HEK293 (cell line): ENCODE data around the gene TEP1.

Experiments used
- CTCF ChIA-PET: fragments of 350-600 bp; formaldehyde crosslinking; extraction: SDS; loops from one replicate; lab custom pipeline; 2021; ENCODE audit warnings: antibody characterized with exemption; lab: Yijun Ruan, JAX
- POLR2A ChIA-PET: fragments of 300-600 bp; formaldehyde crosslinking; extraction: SDS; loops from one replicate; lab custom pipeline; 2020; ENCODE audit warnings: antibody characterized with exemption, inconsistent platforms; lab: Yijun Ruan, JAX
- H3K27ac ChIP-seq: fragments of 200-500 bp; sonication (Bioruptor generic); 2 replicates; pipeline ENCODE4 v1.5.1; 2014; ENCODE audit warnings: low read depth, low read length, control low read depth, inconsistent platforms; ENCODE audit errors: extremely low read depth
- H3K36me3 ChIP-seq, 2 experiments: fragments of 200-500 bp in 1 of 2; sonication (Bioruptor generic) in 1 of 2; 1 replicate in 1 of 2; 2 replicates in 1 of 2; pipeline ENCODE4 v1.5.1; 2014 to 2017; ENCODE audit warnings: inconsistent platforms in 2 of 2, low read length in 2 of 2; ENCODE audit not compliant: control insufficient read depth in 2 of 2, insufficient read depth in 1 of 2
- H3K4me1 ChIP-seq: fragments of 200-500 bp; sonication (Bioruptor generic); 2 replicates; pipeline ENCODE4 v1.5.1; 2014; ENCODE audit warnings: mild to moderate bottlenecking, low read length, inconsistent platforms; ENCODE audit not compliant: control insufficient read depth, insufficient read depth
- H3K4me3 ChIP-seq: 2 replicates; pipeline ENCODE4 v1.5.1; 2011; ENCODE audit warnings: low read depth, mild to moderate bottlenecking, control low read depth, low read length, moderate library complexity
- H3K9me3 ChIP-seq: fragments of 200-500 bp; sonication (Bioruptor generic); 2 replicates; pipeline ENCODE4 v1.5.1; 2014; ENCODE audit warnings: low read depth, low read length, inconsistent platforms; ENCODE audit not compliant: control insufficient read depth, insufficient read depth
- GLI2 ChIP-seq: fragments of 450-650 bp; formaldehyde crosslinking; IDR thresholded peaks from 2 replicates; pipeline ENCODE4; 2017; ENCODE audit warnings: missing biosample characterization, missing genetic modification characterization, low read depth, borderline replicate concordance
- GLIS1 ChIP-seq: fragments of 450-650 bp; formaldehyde crosslinking; IDR thresholded peaks from 2 replicates; pipeline ENCODE4 v1.5.1; 2016; ENCODE audit warnings: missing biosample characterization, missing genetic modification characterization
- PBX3 ChIP-seq: sonication (generic); formaldehyde crosslinking; IDR thresholded peaks from 2 replicates; pipeline ENCODE4 v1.8.1; 2022; ENCODE audit warnings: mild to moderate bottlenecking, moderate library complexity, missing genetic modification reagents
- PRDM4 ChIP-seq: fragments of 450-650 bp; formaldehyde crosslinking; IDR thresholded peaks from 2 replicates; pipeline ENCODE4 v1.5.1; 2017; ENCODE audit warnings: missing biosample characterization, missing genetic modification characterization
- ZBTB21 ChIP-seq: fragments of 450-650 bp; formaldehyde crosslinking; IDR thresholded peaks from 2 replicates; pipeline ENCODE4 v1.5.1; 2017; ENCODE audit warnings: missing biosample characterization, missing genetic modification characterization
- ZFHX2 ChIP-seq: fragments of 450-650 bp; formaldehyde crosslinking; conservative IDR thresholded peaks from 2 replicates; pipeline ENCODE4 v1.5.1; 2016; ENCODE audit warnings: missing biosample characterization, missing genetic modification characterization
- ZNF350 ChIP-seq: fragments of 450-650 bp; formaldehyde crosslinking; IDR thresholded peaks from 2 replicates; pipeline ENCODE4 v1.5.0; 2017; ENCODE audit warnings: missing biosample characterization, mild to moderate bottlenecking, missing genetic modification characterization
- ZNF449 ChIP-seq: fragments of 450-650 bp; formaldehyde crosslinking; IDR thresholded peaks from 2 replicates; pipeline ENCODE4 v1.5.1; 2017; ENCODE audit warnings: missing biosample characterization, mild to moderate bottlenecking, missing genetic modification characterization, moderate library complexity
- ZNF501 ChIP-seq: fragments of 450-650 bp; formaldehyde crosslinking; IDR thresholded peaks from 2 replicates; pipeline ENCODE4 v1.5.1; 2016; ENCODE audit warnings: missing biosample characterization, missing genetic modification characterization
- ZNF514 ChIP-seq: fragments of 450-650 bp; formaldehyde crosslinking; IDR thresholded peaks from 2 replicates; pipeline ENCODE4 v1.5.1; 2016; ENCODE audit warnings: missing biosample characterization, missing genetic modification characterization
- ZNF580 ChIP-seq: fragments of 450-650 bp; formaldehyde crosslinking; IDR thresholded peaks from 2 replicates; pipeline ENCODE4 v1.5.1; 2016; ENCODE audit warnings: missing biosample characterization, missing genetic modification characterization
- ZNF707 ChIP-seq: fragments of 450-650 bp; formaldehyde crosslinking; IDR thresholded peaks from 2 replicates; pipeline ENCODE4 v1.5.1; 2016; ENCODE audit warnings: missing biosample characterization, missing genetic modification characterization
- ZNF76 ChIP-seq: fragments of 450-650 bp; formaldehyde crosslinking; IDR thresholded peaks from 2 replicates; pipeline ENCODE4; 2016; ENCODE audit warnings: low read depth, missing biosample characterization, missing genetic modification characterization, borderline replicate concordance
- ZNF792 ChIP-seq: fragments of 450-650 bp; formaldehyde crosslinking; IDR thresholded peaks from 2 replicates; pipeline ENCODE4 v1.5.1; 2016; ENCODE audit warnings: missing biosample characterization, missing genetic modification characterization
- TF ChIP-seq, protein P1 (sequence below): fragments of 450-650 bp; formaldehyde crosslinking; IDR thresholded peaks from 2 replicates; pipeline ENCODE4 v1.5.1; 2017; ENCODE audit warnings: missing biosample characterization, missing genetic modification characterization
- TF ChIP-seq, protein P2 (sequence below): fragments of 450-650 bp; formaldehyde crosslinking; IDR thresholded peaks from 2 replicates; pipeline ENCODE4 v1.5.1; 2017; ENCODE audit warnings: missing biosample characterization, missing genetic modification characterization

The TEP1 gene

GRCh38 chr14:20440882-20441281 is 27.6 kb upstream of the TEP1 start:
- H3K4me1 ChIP-seq = no peaks in the 10 kb centered on the region
- no peaks in the 10 kb centered on the region for H3K9me3 ChIP-seq
- POLR2A ChIA-PET = interaction anchor here (1.0 kb wide), 1 partner anchor 29 kb away, joined by 3 read pairs; no protein-coding TSS in a partner anchor
- no peak overlapping the region for H3K27ac ChIP-seq
- CTCF ChIA-PET = interaction anchor here (0.7 kb wide), 1 partner anchor 26 kb away, joined by 3 read pairs; no protein-coding TSS in a partner anchor
- H3K4me3 ChIP-seq = no peak overlapping the region
- H3K36me3 ChIP-seq = peaks cover 3 to 17% of the 10 kb centered on the region in 2 experiments; a peak in 2 of 3 replicates
- TF ChIP-seq GLIS1 (tag by site-specific recombination) = no peak
- peak; percentile 29; the same call in 1 of the 2 replicates for TF ChIP-seq ZFHX2 (tag by site-specific recombination)
- no peak for TF ChIP-seq ZNF514 (tag by site-specific recombination)
- TF ChIP-seq GLI2 (tag by site-specific recombination) = no peak
- TF ChIP-seq, all 188 proteins: peak for 1

- Histone ChIP-seq H3K9me3 (no peaks in the 10 kb centered on the region), H3K4me1 (no peaks in the 10 kb centered on the region), H3K27ac (no peak overlapping the region), H3K4me3 (no peak overlapping the region), H3K36me3 (peaks cover 0 to 13% of the 10 kb centered on the region in 2 experiments; a peak in 2 of 3 replicates)
- ChIA-PET CTCF (interaction anchor here (0.7 kb wide), 1 partner anchor 26 kb away, joined by 3 read pairs; no protein-coding TSS in a partner anchor), POLR2A (interaction anchor here (1.0 kb wide), 1 partner anchor 29 kb away, joined by 3 read pairs; no protein-coding TSS in a partner anchor)
- no peak for TF ChIP-seq GLI2 (tag by site-specific recombination)
- TF ChIP-seq, protein P1, sequence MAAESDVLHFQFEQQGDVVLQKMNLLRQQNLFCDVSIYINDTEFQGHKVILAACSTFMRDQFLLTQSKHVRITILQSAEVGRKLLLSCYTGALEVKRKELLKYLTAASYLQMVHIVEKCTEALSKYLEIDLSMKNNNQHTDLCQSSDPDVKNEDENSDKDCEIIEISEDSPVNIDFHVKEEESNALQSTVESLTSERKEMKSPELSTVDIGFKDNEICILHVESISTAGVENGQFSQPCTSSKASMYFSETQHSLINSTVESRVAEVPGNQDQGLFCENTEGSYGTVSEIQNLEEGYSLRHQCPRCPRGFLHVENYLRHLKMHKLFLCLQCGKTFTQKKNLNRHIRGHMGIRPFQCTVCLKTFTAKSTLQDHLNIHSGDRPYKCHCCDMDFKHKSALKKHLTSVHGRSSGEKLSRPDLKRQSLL (tag by site-specific recombination) = no peak
- TF ChIP-seq ZNF580 (tag by site-specific recombination) = no peak
- TF ChIP-seq PBX3 (CRISPR knock-in tag) = no peak
- TF ChIP-seq ZNF792 (tag by site-specific recombination) = no peak
- TF ChIP-seq PRDM4 (tag by site-specific recombination) = no peak
- TF ChIP-seq ZBTB21 (tag by site-specific recombination) = no peak
- no peak for TF ChIP-seq GLIS1 (tag by site-specific recombination)
- no peak for TF ChIP-seq ZNF449 (tag by site-specific recombination)
- no peak for TF ChIP-seq ZNF707 (tag by site-specific recombination)
- TF ChIP-seq, protein P2, sequence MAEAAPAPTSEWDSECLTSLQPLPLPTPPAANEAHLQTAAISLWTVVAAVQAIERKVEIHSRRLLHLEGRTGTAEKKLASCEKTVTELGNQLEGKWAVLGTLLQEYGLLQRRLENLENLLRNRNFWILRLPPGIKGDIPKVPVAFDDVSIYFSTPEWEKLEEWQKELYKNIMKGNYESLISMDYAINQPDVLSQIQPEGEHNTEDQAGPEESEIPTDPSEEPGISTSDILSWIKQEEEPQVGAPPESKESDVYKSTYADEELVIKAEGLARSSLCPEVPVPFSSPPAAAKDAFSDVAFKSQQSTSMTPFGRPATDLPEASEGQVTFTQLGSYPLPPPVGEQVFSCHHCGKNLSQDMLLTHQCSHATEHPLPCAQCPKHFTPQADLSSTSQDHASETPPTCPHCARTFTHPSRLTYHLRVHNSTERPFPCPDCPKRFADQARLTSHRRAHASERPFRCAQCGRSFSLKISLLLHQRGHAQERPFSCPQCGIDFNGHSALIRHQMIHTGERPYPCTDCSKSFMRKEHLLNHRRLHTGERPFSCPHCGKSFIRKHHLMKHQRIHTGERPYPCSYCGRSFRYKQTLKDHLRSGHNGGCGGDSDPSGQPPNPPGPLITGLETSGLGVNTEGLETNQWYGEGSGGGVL (tag by site-specific recombination) = no peak
- no peak for TF ChIP-seq ZNF76
- no peak for TF ChIP-seq ZNF350 (tag by site-specific recombination)
- TF ChIP-seq ZNF501 (tag by site-specific recombination) = no peak
Observed at GRCh38 chr14:20440465-20440864, 27.2 kb upstream of the TEP1 start.
